Loucy (cell line): ENCODE measurements around the gene B3GLCT.

Source experiments
- H2AFZ ChIP-seq: fragments of 200-600 bp; sonication (generic); 2 replicates; pipeline ENCODE4 v1.6.0; 2016; ENCODE audit warnings: antibody characterized with exemption, mild to moderate bottlenecking, low read length, moderate library complexity
- H3F3A ChIP-seq: fragments of 200-600 bp; 2 replicates; pipeline ENCODE4 v1.6.0; 2016; ENCODE audit warnings: antibody characterized with exemption, low read depth, mild to moderate bottlenecking
- H3K27me3 ChIP-seq: fragments of 200-600 bp; sonication (generic); 2 replicates; pipeline ENCODE4 v1.6.1; 2014; ENCODE audit warnings: low read length, mild to moderate bottlenecking; ENCODE audit not compliant: insufficient read depth, poor library complexity, severe bottlenecking
- H3K36me3 ChIP-seq: fragments of 200-600 bp; sonication (generic); 2 replicates; pipeline ENCODE4 v1.6.1; 2016; ENCODE audit warnings: low read length; ENCODE audit not compliant: insufficient read depth
- H3K4me1 ChIP-seq: fragments of 200-600 bp; sonication (generic); 2 replicates; pipeline ENCODE4 v1.5.1; 2014; ENCODE audit warnings: low read length, mild to moderate bottlenecking; ENCODE audit not compliant: insufficient read depth, poor library complexity, severe bottlenecking
- H3K4me2 ChIP-seq: fragments of 200-600 bp; sonication (generic); 2 replicates; pipeline ENCODE4 v1.6.0; 2014; ENCODE audit warnings: antibody characterized with exemption, low read length, low read depth, mild to moderate bottlenecking; ENCODE audit not compliant: poor library complexity, severe bottlenecking
- H3K4me3 ChIP-seq: fragments of 200-600 bp; sonication (generic); 2 replicates; pipeline ENCODE4 v1.5.1; 2014; ENCODE audit warnings: low read length, mild to moderate bottlenecking, mixed read lengths; ENCODE audit not compliant: poor library complexity, severe bottlenecking
- H3K79me2 ChIP-seq: fragments of 200-600 bp; sonication (generic); 2 replicates; pipeline ENCODE4 v1.6.1; 2014; ENCODE audit warnings: low read length; ENCODE audit not compliant: insufficient read depth
- H3K9ac ChIP-seq: fragments of 200-600 bp; sonication (generic); 2 replicates; pipeline ENCODE4 v1.6.0; 2014; ENCODE audit warnings: mild to moderate bottlenecking, low read depth, low read length, moderate library complexity; ENCODE audit not compliant: poor library complexity, severe bottlenecking
- H3K9me2 ChIP-seq: fragments of 200-600 bp; sonication (generic); replicated peaks from 2 replicates; pipeline ENCODE4 v1.6.1; 2016; ENCODE audit warnings: low read depth, low read length, mixed read lengths
- H3K9me3 ChIP-seq: fragments of 200-600 bp; sonication (generic); 2 replicates; pipeline ENCODE4 v1.6.1; 2014; ENCODE audit warnings: mild to moderate bottlenecking, antibody characterized with exemption, low read length, low read depth; ENCODE audit not compliant: insufficient read depth
- H4K20me1 ChIP-seq: fragments of 200-600 bp; sonication (generic); 2 replicates; pipeline ENCODE4 v1.6.0; 2014; ENCODE audit warnings: antibody characterized with exemption, low read length, mild to moderate bottlenecking; ENCODE audit not compliant: insufficient read depth, poor library complexity, severe bottlenecking
- EZH2phosphoT487 ChIP-seq: fragments of 200-600 bp; IDR thresholded peaks from 2 replicates; pipeline ENCODE4 v1.6.1; 2018; ENCODE audit warnings: antibody characterized with exemption, mild to moderate bottlenecking, moderate library complexity, borderline replicate concordance
- TF ChIP-seq, protein P1 (sequence below): fragments of 200-600 bp; sonication (generic); conservative IDR thresholded peaks from 2 replicates; pipeline ENCODE4 v1.5.1; 2014; ENCODE audit warnings: mild to moderate bottlenecking, antibody characterized with exemption, low read length

B3GLCT gene

DNA sequence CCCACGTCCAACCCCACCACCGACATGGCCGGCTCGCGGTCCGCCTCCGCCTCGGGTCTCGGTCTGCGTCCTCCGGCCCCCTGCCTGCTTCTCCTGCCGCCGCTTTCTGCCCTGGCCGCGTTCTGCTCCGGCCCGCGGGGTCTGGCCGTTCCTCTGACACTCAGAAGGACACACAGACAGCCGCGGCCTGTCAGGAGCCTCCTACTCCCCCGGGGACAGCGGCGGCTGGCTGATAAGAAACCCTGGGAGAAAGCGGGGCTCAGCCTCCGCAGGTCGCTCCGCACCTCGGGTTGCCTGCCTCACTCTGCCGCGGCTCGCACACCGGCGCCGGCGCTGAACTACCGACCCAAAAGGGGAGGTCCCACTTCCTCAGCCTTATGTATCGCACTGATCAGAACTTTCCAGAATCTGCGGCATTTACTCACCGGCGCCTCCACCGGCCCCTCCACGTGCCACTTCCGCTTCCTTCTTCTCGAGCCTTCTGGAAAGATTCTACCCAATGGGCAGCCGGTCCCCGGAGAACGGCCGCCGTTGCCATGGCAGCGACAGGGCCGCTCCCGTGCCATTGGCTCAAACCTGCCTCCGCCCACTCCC lies 38.1 kb upstream of the B3GLCT start, which contains the start of gene HSPH1:
TSS of gene HSPH1 (minus strand) at position 348 of the 594 bp plus-strand sequence. CDS start at position 26, 322 bp downstream.
- no peak for TF ChIP-seq EZH2phosphoT487
- TF ChIP-seq, protein P1, sequence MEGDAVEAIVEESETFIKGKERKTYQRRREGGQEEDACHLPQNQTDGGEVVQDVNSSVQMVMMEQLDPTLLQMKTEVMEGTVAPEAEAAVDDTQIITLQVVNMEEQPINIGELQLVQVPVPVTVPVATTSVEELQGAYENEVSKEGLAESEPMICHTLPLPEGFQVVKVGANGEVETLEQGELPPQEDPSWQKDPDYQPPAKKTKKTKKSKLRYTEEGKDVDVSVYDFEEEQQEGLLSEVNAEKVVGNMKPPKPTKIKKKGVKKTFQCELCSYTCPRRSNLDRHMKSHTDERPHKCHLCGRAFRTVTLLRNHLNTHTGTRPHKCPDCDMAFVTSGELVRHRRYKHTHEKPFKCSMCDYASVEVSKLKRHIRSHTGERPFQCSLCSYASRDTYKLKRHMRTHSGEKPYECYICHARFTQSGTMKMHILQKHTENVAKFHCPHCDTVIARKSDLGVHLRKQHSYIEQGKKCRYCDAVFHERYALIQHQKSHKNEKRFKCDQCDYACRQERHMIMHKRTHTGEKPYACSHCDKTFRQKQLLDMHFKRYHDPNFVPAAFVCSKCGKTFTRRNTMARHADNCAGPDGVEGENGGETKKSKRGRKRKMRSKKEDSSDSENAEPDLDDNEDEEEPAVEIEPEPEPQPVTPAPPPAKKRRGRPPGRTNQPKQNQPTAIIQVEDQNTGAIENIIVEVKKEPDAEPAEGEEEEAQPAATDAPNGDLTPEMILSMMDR, result peak; percentile 19; the same call in 1 of the 2 replicates
- peak within 1 kb of the TSS; percentile 76 for H3K4me3 ChIP-seq
- peak within 1 kb of the TSS; percentile 88 for H3K9ac ChIP-seq
- H2AFZ ChIP-seq, result peak within 1 kb of the TSS; percentile 96
- peaks cover 4% of the 10 kb centered on the region; the same call in 1 of the 2 replicates for H3K36me3 ChIP-seq
- H3F3A ChIP-seq, result no peaks in the 10 kb centered on the region
- H3K9me2 ChIP-seq, result no peaks in the 10 kb centered on the region
- peaks cover 59% of the 10 kb centered on the region for H3K79me2 ChIP-seq
- peaks cover 47% of the 10 kb centered on the region for H3K4me1 ChIP-seq
- peaks cover 40% of the 10 kb centered on the region for H4K20me1 ChIP-seq
- H3K4me2 ChIP-seq, result peak within 1 kb of the TSS; percentile 98
- no peaks in the 10 kb centered on the region for H3K27me3 ChIP-seq
- no peaks in the 10 kb centered on the region for H3K9me3 ChIP-seq

DNA sequence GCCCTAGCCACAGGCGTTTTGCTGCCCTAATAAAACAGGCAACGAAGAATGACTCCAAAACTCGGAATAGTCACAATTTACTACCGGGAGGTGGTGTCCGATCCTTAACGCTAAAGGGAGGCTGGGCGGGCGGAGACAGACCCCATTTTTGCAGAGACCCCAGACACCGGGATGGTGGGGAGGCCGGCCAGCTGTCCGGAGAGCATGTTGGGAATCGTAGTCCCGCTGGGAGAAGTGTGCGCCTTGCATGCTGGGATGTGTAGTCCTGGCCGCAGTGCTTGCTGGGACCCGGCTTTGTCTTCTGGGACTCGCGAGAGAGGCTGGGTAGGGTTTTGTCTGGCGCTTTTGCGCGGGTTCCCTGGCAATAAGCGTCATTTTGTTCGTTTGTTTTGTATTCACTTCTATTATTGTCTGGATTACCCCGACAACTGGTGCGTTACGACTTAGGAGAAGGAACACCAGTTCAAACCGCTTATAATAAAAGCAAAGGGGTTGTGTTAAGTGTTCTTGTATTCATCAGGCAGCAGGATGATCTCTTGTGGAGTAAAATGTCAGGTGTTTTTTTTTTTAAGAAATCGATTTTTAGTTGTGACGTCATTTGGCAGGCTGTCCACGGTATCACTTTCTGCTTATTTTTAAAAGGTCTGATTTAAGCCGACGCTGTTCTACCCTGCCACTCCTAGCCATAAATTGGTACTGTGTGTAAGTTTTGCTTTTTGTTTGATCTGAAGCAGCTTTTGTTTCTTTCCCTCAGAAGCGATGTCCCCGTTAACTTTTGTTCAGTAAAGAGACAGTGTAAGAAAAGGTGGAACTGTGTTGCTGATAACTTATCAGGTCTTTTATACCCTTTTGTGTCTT lies 37.4 kb upstream of the B3GLCT start:
- H3K4me2 ChIP-seq, result peak overlapping the region; percentile 98
- TF ChIP-seq EZH2phosphoT487, result no peak
- TF ChIP-seq, protein P1, result no peak
- H4K20me1 ChIP-seq, result peaks cover 35% of the 10 kb centered on the region
- H3K4me1 ChIP-seq, result peaks cover 40% of the 10 kb centered on the region
- peaks cover 51% of the 10 kb centered on the region for H3K79me2 ChIP-seq
- 0 out of 2 replicates have a peak, but pooled peaks cover 4% of the 10 kb centered on the region for H3K36me3 ChIP-seq
- no peaks in the 10 kb centered on the region for H3K9me2 ChIP-seq
- no peaks in the 10 kb centered on the region for H3F3A ChIP-seq
- peak overlapping the region; percentile 96 for H2AFZ ChIP-seq
- no peaks in the 10 kb centered on the region for H3K9me3 ChIP-seq
- H3K27me3 ChIP-seq, result no peaks in the 10 kb centered on the region
- peak overlapping the region; percentile 88 for H3K9ac ChIP-seq
- peak overlapping the region; percentile 76 for H3K4me3 ChIP-seq

DNA sequence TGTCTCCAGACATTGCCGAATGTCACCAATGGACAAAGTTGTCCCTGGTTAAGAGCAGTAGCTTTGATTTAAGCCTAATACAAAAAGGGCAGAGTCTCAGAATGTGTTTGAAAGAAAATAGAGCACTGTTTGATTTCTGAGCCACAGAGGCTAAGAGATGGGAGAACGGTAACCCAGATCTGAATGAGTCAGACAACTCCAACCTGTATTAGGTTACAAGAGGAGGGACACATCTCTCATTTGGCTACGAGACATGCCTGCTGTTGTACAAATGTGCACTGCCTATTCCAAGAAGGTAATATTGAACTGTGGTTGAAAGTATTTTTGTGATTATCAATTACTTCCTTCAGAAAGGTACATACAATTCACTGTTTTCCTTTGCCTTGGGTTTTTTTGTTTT lies 33.2 kb upstream of the B3GLCT start:
- Histone ChIP-seq H4K20me1 (no peaks in the 10 kb centered on the region), H3K4me3 (no peak overlapping the region), H3K4me1 (peaks cover 11% of the 10 kb centered on the region), H3K4me2 (no peak overlapping the region), H3F3A (no peaks in the 10 kb centered on the region), H2AFZ (no peak overlapping the region), H3K9me3 (no peaks in the 10 kb centered on the region), H3K9me2 (no peaks in the 10 kb centered on the region), H3K27me3 (no peaks in the 10 kb centered on the region), H3K36me3 (no peaks in the 10 kb centered on the region), H3K79me2 (peaks cover 9% of the 10 kb centered on the region; the same call in 1 of the 2 replicates), H3K9ac (no peak overlapping the region)
- TF ChIP-seq EZH2phosphoT487, result no peak
- TF ChIP-seq, protein P1, result no peak
